K562 (cell line): ENCODE data around the gene CHRND. TPM values are rescaled to one million over a fixed set of nuclear protein-coding genes. Genes with fewer than 3 reads are reported as not detected.

Experiments
- FOXP1 ChIP-seq: sonication (generic); formaldehyde crosslinking; IDR thresholded peaks from 2 replicates; pipeline ENCODE4 v1.8.0; 2022; ENCODE audit warnings: mild to moderate bottlenecking, missing genetic modification reagents
- MTA3 ChIP-seq: fragments of 450-650 bp; formaldehyde crosslinking; IDR thresholded peaks from 2 replicates; pipeline ENCODE4 v1.6.1; 2017; ENCODE audit warnings: mild to moderate bottlenecking, borderline replicate concordance
- PRDM10 ChIP-seq: fragments of 450-650 bp; IDR thresholded peaks from 2 replicates; pipeline ENCODE4 v1.6.1; 2018; ENCODE audit not compliant: partially characterized antibody
- RBM15 ChIP-seq: fragments of 200-400 bp; formaldehyde crosslinking; IDR thresholded peaks from 2 replicates; pipeline ENCODE4 v1.6.1; 2018; ENCODE audit warnings: mild to moderate bottlenecking, low read length, moderate library complexity; ENCODE audit not compliant: insufficient read depth
- ZNF785 ChIP-seq: fragments of 250-450 bp; sonication (Bioruptor Pico); IDR thresholded peaks from 2 replicates; pipeline ENCODE4 v1.4.0; 2020; ENCODE audit warnings: mild to moderate bottlenecking
- polyA plus RNA-seq, 8 experiments: library from polyadenylated mRNA; depleted of rRNA in 4 of 8; stranded (reverse) in 5 of 8; unstranded in 3 of 8; fragments of >200 nt; fragmentation: Nextera tagmentation in 2 of 8; fragmentation: Illumina TruSeq in 1 of 8; extraction: Ambion mirVana in 2 of 8; extraction: Trizol in 1 of 8; gene quantifications; 2 replicates each; pipeline versions ENCODE4 v1.2.1 to v1.2.3, GENCODE V29; 2011 to 2014; ENCODE audit warnings: inconsistent platforms in 1 of 8, missing spikeins in 1 of 8
- total RNA-seq, 7 experiments: library from RNA; depleted of rRNA in 6 of 7; stranded (reverse); fragments of >200 nt in 6 of 7; fragmentation: Illumina TruSeq in 2 of 7; extraction: Trizol in 2 of 7; gene quantifications; 2 replicates each; pipeline versions ENCODE4 v1.2.1 to v1.2.3, GENCODE V29; 2011 to 2021; ENCODE audit warnings: low replicate concordance in 1 of 7
- TF ChIP-seq, protein P1 (sequence below): fragments of 450-650 bp; IDR thresholded peaks from 2 replicates; pipeline ENCODE4 v1.6.1; 2016; ENCODE audit warnings: missing biosample characterization, missing genetic modification characterization

The CHRND gene
- total and polyA plus RNA-seq, 9 of the 15 experiments (the other 6 are each of a cell fraction or from before 2014, with no cell fraction given): not detected

DNA sequence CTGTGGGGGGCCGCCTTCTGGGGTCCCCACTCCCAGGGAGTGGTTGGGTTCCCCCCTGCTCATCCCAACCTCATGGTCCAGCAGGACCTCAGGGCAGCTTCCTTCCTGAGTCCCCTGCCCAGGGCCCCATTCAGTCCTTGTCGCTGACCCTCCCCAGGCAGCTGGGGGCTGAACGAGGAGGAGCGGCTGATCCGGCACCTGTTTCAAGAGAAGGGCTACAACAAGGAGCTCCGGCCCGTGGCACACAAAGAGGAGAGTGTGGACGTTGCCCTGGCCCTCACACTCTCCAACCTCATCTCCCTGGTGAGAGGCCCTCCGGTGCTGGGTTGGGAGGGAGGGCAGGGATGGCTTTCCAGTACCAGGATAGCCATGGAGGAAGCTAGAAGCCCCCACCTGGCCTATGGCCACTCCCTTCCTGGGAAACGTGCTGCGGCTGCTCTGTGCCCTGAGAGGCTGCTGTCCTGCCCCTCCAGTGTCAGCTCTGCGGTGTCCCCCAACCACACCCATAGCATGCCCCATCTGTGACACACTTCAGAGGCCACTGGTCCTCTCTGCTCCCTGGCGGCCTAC, 497 bp downstream of the CHRND start (continued):
- TF ChIP-seq PRDM10 (no peak), RBM15 (no peak), FOXP1 (CRISPR knock-in tag) (no peak), MTA3 (no peak), ZNF785 (no peak)
- TF ChIP-seq, protein P1, sequence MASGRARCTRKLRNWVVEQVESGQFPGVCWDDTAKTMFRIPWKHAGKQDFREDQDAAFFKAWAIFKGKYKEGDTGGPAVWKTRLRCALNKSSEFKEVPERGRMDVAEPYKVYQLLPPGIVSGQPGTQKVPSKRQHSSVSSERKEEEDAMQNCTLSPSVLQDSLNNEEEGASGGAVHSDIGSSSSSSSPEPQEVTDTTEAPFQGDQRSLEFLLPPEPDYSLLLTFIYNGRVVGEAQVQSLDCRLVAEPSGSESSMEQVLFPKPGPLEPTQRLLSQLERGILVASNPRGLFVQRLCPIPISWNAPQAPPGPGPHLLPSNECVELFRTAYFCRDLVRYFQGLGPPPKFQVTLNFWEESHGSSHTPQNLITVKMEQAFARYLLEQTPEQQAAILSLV (tag): no peak
- TF ChIP-seq, all 486 proteins: peak for 0
